ENCODE measurements around the gene LRP5.

DNA sequence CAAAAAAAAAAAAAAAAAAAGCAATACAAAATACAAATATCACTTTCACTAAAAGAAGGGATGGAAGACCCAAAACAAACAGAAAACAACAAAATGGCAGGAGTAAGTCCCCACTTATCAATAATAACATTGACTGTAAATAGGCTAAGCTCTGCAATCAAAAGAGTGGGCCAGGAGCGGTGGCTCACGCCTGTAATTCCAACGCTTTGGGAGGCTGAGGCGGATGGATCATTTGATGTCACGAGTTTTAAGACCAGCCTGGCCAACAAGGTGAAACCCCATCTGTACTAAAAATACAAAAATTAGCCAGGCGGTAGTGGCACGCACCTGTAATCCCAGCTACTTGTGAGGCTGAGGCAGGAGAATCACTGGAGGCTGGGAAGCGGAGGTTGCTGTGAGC lies 138.3 kb downstream of the LRP5 start:
- TF ChIP-seq, protein P1, sequence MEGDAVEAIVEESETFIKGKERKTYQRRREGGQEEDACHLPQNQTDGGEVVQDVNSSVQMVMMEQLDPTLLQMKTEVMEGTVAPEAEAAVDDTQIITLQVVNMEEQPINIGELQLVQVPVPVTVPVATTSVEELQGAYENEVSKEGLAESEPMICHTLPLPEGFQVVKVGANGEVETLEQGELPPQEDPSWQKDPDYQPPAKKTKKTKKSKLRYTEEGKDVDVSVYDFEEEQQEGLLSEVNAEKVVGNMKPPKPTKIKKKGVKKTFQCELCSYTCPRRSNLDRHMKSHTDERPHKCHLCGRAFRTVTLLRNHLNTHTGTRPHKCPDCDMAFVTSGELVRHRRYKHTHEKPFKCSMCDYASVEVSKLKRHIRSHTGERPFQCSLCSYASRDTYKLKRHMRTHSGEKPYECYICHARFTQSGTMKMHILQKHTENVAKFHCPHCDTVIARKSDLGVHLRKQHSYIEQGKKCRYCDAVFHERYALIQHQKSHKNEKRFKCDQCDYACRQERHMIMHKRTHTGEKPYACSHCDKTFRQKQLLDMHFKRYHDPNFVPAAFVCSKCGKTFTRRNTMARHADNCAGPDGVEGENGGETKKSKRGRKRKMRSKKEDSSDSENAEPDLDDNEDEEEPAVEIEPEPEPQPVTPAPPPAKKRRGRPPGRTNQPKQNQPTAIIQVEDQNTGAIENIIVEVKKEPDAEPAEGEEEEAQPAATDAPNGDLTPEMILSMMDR (IDR thresholded peaks at IDR 0.05 in 8 of 11, conservative IDR thresholded peaks at IDR 0.05 in 3 of 11), result no peak
- no peak for TF ChIP-seq POLR2A (IDR thresholded peaks at IDR 0.05)
